H9 (cell line): ENCODE data around the gene SLC24A4. TPM values are rescaled to one million over a fixed set of nuclear protein-coding genes. Genes with fewer than 3 reads are reported as not detected.

Source experiments
- DNase-seq: peaks from one replicate; pipeline ENCODE4 v3.0.0-alpha.2; 2017
- H2AFZ ChIP-seq: one replicate; pipeline ENCODE4 v1.6.1; 2013; ENCODE audit warnings: mild to moderate bottlenecking, low read length, control low read depth, moderate library complexity
- H2AK5ac ChIP-seq: 2 replicates; pipeline ENCODE4 v1.6.1; 2013; ENCODE audit warnings: low read length, control low read depth, mixed read lengths; ENCODE audit not compliant: insufficient read length
- H2BK120ac ChIP-seq: one replicate; pipeline ENCODE4 v1.6.1; 2013; ENCODE audit warnings: low read depth, mild to moderate bottlenecking, low read length, control low read depth, inconsistent platforms; ENCODE audit not compliant: poor library complexity, severe bottlenecking
- H2BK12ac ChIP-seq: 2 replicates; pipeline ENCODE4 v1.6.1; 2013; ENCODE audit warnings: low read length, control low read depth, mixed read lengths, low read depth; ENCODE audit not compliant: insufficient read length
- H2BK15ac ChIP-seq: 2 replicates; pipeline ENCODE4 v1.6.1; 2013; ENCODE audit warnings: low read depth, low read length, control low read depth
- H2BK20ac ChIP-seq: one replicate; pipeline ENCODE4 v1.6.1; 2013; ENCODE audit warnings: low read depth, mild to moderate bottlenecking, low read length, control low read depth, inconsistent platforms; ENCODE audit not compliant: poor library complexity, severe bottlenecking
- H2BK5ac ChIP-seq: 2 replicates; pipeline ENCODE4 v1.6.1; 2013; ENCODE audit warnings: low read length, control low read depth, mixed read lengths; ENCODE audit not compliant: insufficient read length
- H3K14ac ChIP-seq: 2 replicates; pipeline ENCODE4 v1.6.1; 2013; ENCODE audit warnings: low read length, control low read depth; ENCODE audit not compliant: insufficient read depth
- H3K18ac ChIP-seq: 2 replicates; pipeline ENCODE4 v1.6.1; 2013; ENCODE audit warnings: low read depth, mild to moderate bottlenecking, mixed read lengths, low read length, control low read depth; ENCODE audit not compliant: insufficient read length
- H3K23ac ChIP-seq: 2 replicates; pipeline ENCODE4 v1.6.1; 2013; ENCODE audit warnings: low read length, control low read depth, mixed read lengths, low read depth; ENCODE audit not compliant: insufficient read length
- H3K23me2 ChIP-seq: 2 replicates; pipeline ENCODE4 v1.6.1; 2013; ENCODE audit warnings: low read depth, mild to moderate bottlenecking, mixed read lengths, low read length, control low read depth; ENCODE audit not compliant: insufficient read length, poor library complexity, severe bottlenecking
- H3K27ac ChIP-seq: 2 replicates; pipeline ENCODE4 v1.5.1; 2013; ENCODE audit warnings: low read length, control low read depth, mixed read lengths, low read depth; ENCODE audit not compliant: insufficient read length
- H3K27me3 ChIP-seq: 2 replicates; pipeline ENCODE4 v1.6.1; 2013; ENCODE audit warnings: low read length, control low read depth, inconsistent platforms; ENCODE audit not compliant: insufficient read depth
- H3K4ac ChIP-seq: 2 replicates; pipeline ENCODE4 v1.6.1; 2013; ENCODE audit warnings: low read depth, mild to moderate bottlenecking, control low read depth, inconsistent platforms, low read length, moderate library complexity
- H3K4me1 ChIP-seq: 2 replicates; pipeline ENCODE4 v1.6.1; 2013; ENCODE audit warnings: low read length, control low read depth, inconsistent platforms; ENCODE audit not compliant: insufficient read depth
- H3K4me2 ChIP-seq: 2 replicates; pipeline ENCODE4 v1.6.1; 2013; ENCODE audit warnings: low read length, control low read depth, mixed read lengths; ENCODE audit not compliant: insufficient read length, insufficient read depth
- H3K56ac ChIP-seq: 2 replicates; pipeline ENCODE4 v1.6.1; 2013; ENCODE audit warnings: low read depth, mild to moderate bottlenecking, mixed read lengths, low read length, control low read depth; ENCODE audit not compliant: insufficient read length
- H3K79me1 ChIP-seq: 2 replicates; pipeline ENCODE4 v1.6.1; 2013; ENCODE audit warnings: low read depth, mild to moderate bottlenecking, moderate library complexity, low read length, control low read depth, inconsistent platforms; ENCODE audit not compliant: insufficient read depth, poor library complexity, severe bottlenecking
- H3K79me2 ChIP-seq: 2 replicates; pipeline ENCODE4 v1.6.1; 2013; ENCODE audit warnings: low read length, control low read depth, inconsistent platforms; ENCODE audit not compliant: insufficient read depth
- H3K9ac ChIP-seq: 2 replicates; pipeline ENCODE4 v1.6.1; 2013; ENCODE audit warnings: low read length, control low read depth, mixed read lengths; ENCODE audit not compliant: insufficient read length; ENCODE audit errors: extremely low read depth
- H3K9me3 ChIP-seq: one replicate; pipeline ENCODE4 v1.6.1; 2013; ENCODE audit warnings: low read depth, low read length, inconsistent platforms; ENCODE audit not compliant: control insufficient read depth
- H3T11ph ChIP-seq: one replicate; pipeline ENCODE4 v1.6.1; 2013; ENCODE audit warnings: mild to moderate bottlenecking, low read length, control low read depth, inconsistent platforms
- H4K20me1 ChIP-seq: one replicate; pipeline ENCODE4 v1.6.1; 2013; ENCODE audit not compliant: control insufficient read depth, insufficient read length, insufficient read depth
- H4K5ac ChIP-seq: 2 replicates; pipeline ENCODE4 v1.6.1; 2013; ENCODE audit warnings: low read depth, mild to moderate bottlenecking, mixed read lengths, low read length, control low read depth; ENCODE audit not compliant: insufficient read length
- H4K8ac ChIP-seq: replicated peaks from 2 replicates; pipeline ENCODE4 v1.6.1; 2013; ENCODE audit warnings: low read length, control low read depth, mixed read lengths, low read depth; ENCODE audit not compliant: insufficient read length
- H4K91ac ChIP-seq: 2 replicates; pipeline ENCODE4 v1.6.1; 2013; ENCODE audit warnings: low read depth, mild to moderate bottlenecking, moderate library complexity, mixed read lengths, low read length, control low read depth; ENCODE audit not compliant: insufficient read length
- H3K27ac Mint-ChIP-seq, 3 experiments: 2 replicates in 2 of 3; 3 replicates in 1 of 3; pipeline ENCODE4 v1.8.0; 2020 to 2021; ENCODE audit warnings: mixed read lengths in 3 of 3, mild to moderate bottlenecking in 1 of 3, moderate library complexity in 1 of 3
- H3K27me3 Mint-ChIP-seq: 2 replicates; pipeline ENCODE4 v1.8.0; 2021; ENCODE audit warnings: low read depth, mild to moderate bottlenecking, moderate library complexity, mixed read lengths
- H3K36me3 Mint-ChIP-seq, 3 experiments: 2 replicates in 2 of 3; 3 replicates in 1 of 3; pipeline ENCODE4 v1.8.0; 2020 to 2021; ENCODE audit warnings: low read depth in 3 of 3, mixed read lengths in 3 of 3; ENCODE audit not compliant: insufficient read depth in 1 of 3
- H3K4me1 Mint-ChIP-seq, 2 experiments: 2 replicates each; pipeline ENCODE4 v1.8.0; 2020; ENCODE audit warnings: mixed read lengths in 2 of 2
- H3K4me3 Mint-ChIP-seq, 2 experiments: 2 replicates in 1 of 2; 3 replicates in 1 of 2; pipeline ENCODE4 v1.8.0; 2020 to 2021; ENCODE audit warnings: mild to moderate bottlenecking in 2 of 2, mixed read lengths in 2 of 2, moderate library complexity in 1 of 2
- H3K9me3 Mint-ChIP-seq, 2 experiments: 2 replicates in 1 of 2; 3 replicates in 1 of 2; pipeline ENCODE4 v1.8.0; 2020; ENCODE audit warnings: mild to moderate bottlenecking in 2 of 2, mixed read lengths in 2 of 2, moderate library complexity in 1 of 2
- WGBS: extraction: QIAGEN DNeasy Blood & Tissue Kit; methylation state at CpG from one replicate; pipeline ENCODE4 v1.1.7; 2013; ENCODE audit warnings: missing lambda C conversion rate, low lambda C conversion rate, mixed read lengths; ENCODE audit not compliant: insufficient read length; ENCODE audit errors: extremely low coverage; 5-methylcytosine and 5-hydroxymethylcytosine counted together
- total RNA-seq: library from RNA; stranded (reverse); gene quantifications from 2 replicates; pipeline ENCODE4 v1.2.1, GENCODE V29; 2021
- TF ChIP-seq, protein P1 (sequence below): fragments of 200-600 bp; sonication (generic); conservative IDR thresholded peaks from 3 replicates; pipeline ENCODE4 v1.8.0; 2021; ENCODE audit warnings: antibody characterized with exemption, mild to moderate bottlenecking

Gene SLC24A4
- total RNA-seq, 1 experiment from 2014 or later = 0.24 TPM

DNA sequence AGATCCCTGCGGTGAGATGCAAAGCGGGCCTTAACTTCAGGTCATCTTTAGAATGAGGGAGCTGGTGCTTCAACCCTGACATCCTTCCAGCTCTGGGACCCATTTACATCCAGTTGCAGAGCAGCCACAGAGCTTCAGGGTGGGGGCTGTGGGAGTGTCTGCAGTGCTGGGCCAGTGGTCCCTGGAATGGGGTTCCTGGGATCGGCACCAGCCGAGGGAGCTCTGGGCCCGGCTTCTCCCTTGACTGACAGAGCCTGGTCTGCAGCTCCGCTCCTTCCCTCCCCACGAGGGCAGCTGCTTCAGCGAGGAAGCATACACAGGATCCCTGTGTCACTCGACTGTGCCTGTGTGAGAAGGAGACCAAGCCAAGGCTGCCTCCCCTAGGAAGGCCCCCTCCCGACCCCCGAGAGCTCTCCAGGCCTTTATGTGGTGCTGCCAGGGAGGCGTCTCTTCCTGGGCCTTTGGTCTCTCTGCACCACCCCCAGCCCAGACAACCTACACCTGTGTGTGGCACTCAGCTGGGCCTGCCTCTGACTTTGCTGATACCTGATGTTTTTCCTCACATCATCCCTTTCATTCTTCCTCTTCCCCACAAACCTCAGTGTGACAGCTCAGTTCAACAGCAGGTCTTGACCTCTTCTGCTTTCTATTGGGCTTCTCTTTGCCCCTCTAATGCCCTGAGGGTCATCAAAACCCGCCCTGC, 142.5 kb downstream of the SLC24A4 start:
- Mint-ChIP-seq H3K9me3 (peaks cover 15 to 17% of the 10 kb centered on the region in 2 experiments), H3K4me3 (no peak overlapping the region), H3K27ac (no peak overlapping the region), H3K4me1 (peaks cover 8 to 13% of the 10 kb centered on the region in 2 experiments), H3K36me3 (peaks cover 0 to 14% (median 0%) of the 10 kb centered on the region in 3 experiments; a peak in 3 of 7 replicates), H3K27me3 (peaks cover 3% of the 10 kb centered on the region)
- Histone ChIP-seq H3K79me2 (no peaks in the 10 kb centered on the region; the same call in 1 of the 2 replicates), H3K23me2 (no peaks in the 10 kb centered on the region), H2BK5ac (no peak overlapping the region), H3K4me1 (peaks cover 3% of the 10 kb centered on the region; the same call in 1 of the 2 replicates), H3K27me3 (no peaks in the 10 kb centered on the region), H3K4ac (no peak overlapping the region), H3T11ph (no peak overlapping the region), H3K18ac (no peak overlapping the region), H3K79me1 (no peaks in the 10 kb centered on the region), H3K4me2 (no peak overlapping the region), H2BK20ac (no peak overlapping the region), H2BK12ac (no peak overlapping the region), H4K91ac (no peak overlapping the region), H2AFZ (no peak overlapping the region), H3K27ac (no peak overlapping the region), H4K8ac (no peak overlapping the region), H3K9me3 (no peaks in the 10 kb centered on the region), H3K14ac (no peak overlapping the region), H3K9ac (no peak overlapping the region), H2AK5ac (no peak overlapping the region), H2BK120ac (no peak overlapping the region), H3K56ac (no peak overlapping the region), H2BK15ac (no peak overlapping the region), H4K20me1 (no peaks in the 10 kb centered on the region), H4K5ac (no peak overlapping the region), H3K23ac (no peak overlapping the region)
- TF ChIP-seq, protein P1, sequence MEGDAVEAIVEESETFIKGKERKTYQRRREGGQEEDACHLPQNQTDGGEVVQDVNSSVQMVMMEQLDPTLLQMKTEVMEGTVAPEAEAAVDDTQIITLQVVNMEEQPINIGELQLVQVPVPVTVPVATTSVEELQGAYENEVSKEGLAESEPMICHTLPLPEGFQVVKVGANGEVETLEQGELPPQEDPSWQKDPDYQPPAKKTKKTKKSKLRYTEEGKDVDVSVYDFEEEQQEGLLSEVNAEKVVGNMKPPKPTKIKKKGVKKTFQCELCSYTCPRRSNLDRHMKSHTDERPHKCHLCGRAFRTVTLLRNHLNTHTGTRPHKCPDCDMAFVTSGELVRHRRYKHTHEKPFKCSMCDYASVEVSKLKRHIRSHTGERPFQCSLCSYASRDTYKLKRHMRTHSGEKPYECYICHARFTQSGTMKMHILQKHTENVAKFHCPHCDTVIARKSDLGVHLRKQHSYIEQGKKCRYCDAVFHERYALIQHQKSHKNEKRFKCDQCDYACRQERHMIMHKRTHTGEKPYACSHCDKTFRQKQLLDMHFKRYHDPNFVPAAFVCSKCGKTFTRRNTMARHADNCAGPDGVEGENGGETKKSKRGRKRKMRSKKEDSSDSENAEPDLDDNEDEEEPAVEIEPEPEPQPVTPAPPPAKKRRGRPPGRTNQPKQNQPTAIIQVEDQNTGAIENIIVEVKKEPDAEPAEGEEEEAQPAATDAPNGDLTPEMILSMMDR = no peak
- DNase-seq = peak; percentile 27
- no CpG with 5 or more reads among the region's 13 CpGs for WGBS
